Panc1 (cell line): ENCODE measurements around the gene SLC36A3. TPM values are rescaled to one million over a fixed set of nuclear protein-coding genes. Genes with fewer than 3 reads are reported as not detected.

Experiments used
- ATAC-seq: fragments of 200-7000 bp; cut with Tn5 transposase; 2 replicates; pipeline ENCODE4 v1.9.1; 2020; ENCODE audit warnings: mild to moderate bottlenecking, moderate library complexity
- BruUV-seq: library from RNA; stranded (reverse); fragments of 400-500 nt; replicated peaks from 2 replicates; lab custom pipeline; 2021; lab: Mats Ljungman, UMichigan
- CTCF ChIA-PET: fragments of 300-600 bp; sonication (Branson Sonifier 250); formaldehyde crosslinking; loops from one replicate; lab custom pipeline; 2022; ENCODE audit warnings: antibody characterized with exemption; lab: Charles Lee
- POLR2A ChIA-PET: fragments of 300-600 bp; sonication (Branson Sonifier 250); formaldehyde crosslinking; loops from one replicate; lab custom pipeline; 2022; ENCODE audit warnings: antibody characterized with exemption; lab: Charles Lee
- DNase-seq: peaks from one replicate; pipeline ENCODE4 v3.0.0-alpha.2; 2010; ENCODE audit warnings: low read depth, low spot score
- H3K27ac ChIP-seq: 2 replicates; pipeline ENCODE4 v1.5.1; 2011; ENCODE audit warnings: mild to moderate bottlenecking, low read length, inconsistent platforms
- H3K27me3 ChIP-seq: fragments of 200-500 bp; sonication (Bioruptor generic); 2 replicates; pipeline ENCODE4 v1.6.0; 2014; ENCODE audit warnings: low read length, inconsistent platforms; ENCODE audit not compliant: control insufficient read depth, insufficient read depth
- H3K36me3 ChIP-seq: fragments of 200-500 bp; sonication (Bioruptor generic); 2 replicates; pipeline ENCODE4 v1.5.1; 2014; ENCODE audit warnings: inconsistent platforms, mild to moderate bottlenecking, low read length, moderate library complexity; ENCODE audit not compliant: control insufficient read depth, insufficient read depth
- H3K4me1 ChIP-seq: 2 replicates; pipeline ENCODE4 v1.5.1; 2011; ENCODE audit warnings: inconsistent platforms, mild to moderate bottlenecking, low read length, moderate library complexity; ENCODE audit not compliant: control insufficient read depth, insufficient read depth
- H3K4me3 ChIP-seq, 2 experiments: 2 replicates each; pipeline ENCODE4 v1.5.1; 2011 to 2012; ENCODE audit warnings: low read depth in 2 of 2, low read length in 2 of 2, mild to moderate bottlenecking in 2 of 2, inconsistent platforms in 1 of 2, moderate library complexity in 1 of 2
- H3K9me3 ChIP-seq: fragments of 200-500 bp; sonication (Bioruptor generic); 2 replicates; pipeline ENCODE4 v1.5.1; 2014; ENCODE audit warnings: low read depth, mild to moderate bottlenecking, inconsistent platforms, low read length, moderate library complexity; ENCODE audit not compliant: control insufficient read depth, insufficient read depth
- CTCF ChIP-seq: fragments of 450-650 bp; IDR thresholded peaks from 2 replicates; pipeline ENCODE4 v1.5.1; 2017; ENCODE audit warnings: mild to moderate bottlenecking
- POLR2AphosphoS5 ChIP-seq: IDR thresholded peaks from 2 replicates; pipeline ENCODE4 v1.6.1; 2012; ENCODE audit warnings: mild to moderate bottlenecking, low read depth, low read length, moderate library complexity
- REST ChIP-seq, 2 experiments: IDR thresholded peaks; 2 replicates each; pipeline ENCODE4 v1.6.1; 2011 to 2012; ENCODE audit warnings: low read depth in 2 of 2, control low read depth in 1 of 2, low read length in 1 of 2, mild to moderate bottlenecking in 1 of 2, moderate library complexity in 1 of 2; ENCODE audit not compliant: insufficient read depth in 1 of 2
- SIN3A ChIP-seq: IDR thresholded peaks from 2 replicates; pipeline ENCODE4 v1.6.1; 2012; ENCODE audit warnings: low read depth, mild to moderate bottlenecking, low read length, moderate library complexity, borderline replicate concordance; ENCODE audit not compliant: insufficient read depth
- TCF7L2 ChIP-seq: IDR thresholded peaks from 2 replicates; pipeline ENCODE4 v1.6.1; 2011; ENCODE audit warnings: mild to moderate bottlenecking, low read depth, low read length, inconsistent platforms
- in situ Hi-C: cut with HindIII; loops from 2 replicates; pipeline ENCODE4 v1.10.0; 2016; ENCODE audit warnings: low sequenced_read_pairs, low pct_unique_long_range_greater_than_20kb
- intact Hi-C: fragments of 100-400 bp; cut with micrococcal nuclease; formaldehyde crosslinking; loops from one replicate; pipeline ENCODE4 v1.10.0; 2022; ENCODE audit not compliant: unreplicated experiment
- total RNA-seq: library from RNA; stranded (reverse); gene quantifications from one replicate; pipeline ENCODE4 v1.2.1, GENCODE V29; 2021; ENCODE audit not compliant: unreplicated experiment

Gene SLC36A3
- total RNA-seq, 1 experiment from 2014 or later: not detected

DNA sequence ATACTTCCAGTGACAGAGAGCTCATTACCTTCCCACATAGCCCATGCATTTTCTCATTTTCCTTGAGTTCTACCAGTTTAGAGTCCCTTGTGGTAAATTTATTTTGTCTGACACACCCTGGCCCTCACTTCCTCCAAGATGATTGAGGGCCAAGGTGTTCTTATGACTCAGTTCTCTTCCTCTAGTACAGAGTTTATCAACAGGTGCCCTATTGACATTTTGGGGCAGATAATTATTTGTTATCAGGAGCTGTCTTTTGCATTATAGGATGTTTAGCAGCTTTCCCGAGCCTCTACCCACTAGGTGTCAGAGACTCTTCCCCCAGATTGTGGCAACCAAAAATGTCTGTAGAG, 7.1 kb downstream of the SLC36A3 start:
- peaks cover 2% of the 10 kb centered on the region; the same call in 1 of the 2 replicates for H3K4me1 ChIP-seq
- TF ChIP-seq REST (IDR thresholded peaks at IDR 0.05; ENCODE audit: insufficient read depth in 1 of 2, low read depth in 2 of 2, low read length in 1 of 2): no peak
- no peak for TF ChIP-seq CTCF
- TF ChIP-seq SIN3A: no peak
- no peak for TF ChIP-seq TCF7L2
- no peak for TF ChIP-seq POLR2AphosphoS5
- POLR2A ChIA-PET: no interaction called here
- peaks cover 8% of the 10 kb centered on the region; the same call in 1 of the 2 replicates for H3K27me3 ChIP-seq
- H3K36me3 ChIP-seq: no peaks in the 10 kb centered on the region
- intact Hi-C loops: loop anchor here (10.0 kb wide), 1 partner anchor 172 kb away; no protein-coding TSS in a partner anchor
- CTCF ChIA-PET: no interaction called here
- no peak overlapping the region for H3K4me3 ChIP-seq
- no peak overlapping the region for H3K27ac ChIP-seq
- no TSS peak for BruUV-seq
- no peak for ATAC-seq
- no peak for DNase-seq
- no peaks in the 10 kb centered on the region for H3K9me3 ChIP-seq
- in situ Hi-C loops: no loop called here

GRCh38 chr5:151295791-151296477, 7.6 kb downstream of the SLC36A3 start:
- TF ChIP-seq CTCF (no peak), SIN3A (no peak), TCF7L2 (no peak), POLR2AphosphoS5 (no peak), REST (IDR thresholded peaks at IDR 0.05; ENCODE audit: insufficient read depth in 1 of 2, low read depth in 2 of 2, low read length in 1 of 2) (no peak)
- H3K27me3 ChIP-seq: peaks cover 7% of the 10 kb centered on the region; the same call in 1 of the 2 replicates
- no peak overlapping the region for H3K27ac ChIP-seq
- in situ Hi-C loops (no loop called here), intact Hi-C loops (loop anchor here (10.0 kb wide), 1 partner anchor 171 kb away; no protein-coding TSS in a partner anchor)
- no peaks in the 10 kb centered on the region for H3K9me3 ChIP-seq
- H3K4me1 ChIP-seq: peaks cover 2% of the 10 kb centered on the region; the same call in 1 of the 2 replicates
- DNase-seq (no peak), ATAC-seq (no peak)
- H3K36me3 ChIP-seq: no peaks in the 10 kb centered on the region
- POLR2A ChIA-PET: no interaction called here
- CTCF ChIA-PET: no interaction called here
- no peak overlapping the region for H3K4me3 ChIP-seq
- no TSS peak for BruUV-seq
